Karpas-422 (cell line): Measurements from ENCODE around the gene SEZ6L. TPM values are rescaled to one million over a fixed set of nuclear protein-coding genes. Genes with fewer than 3 reads are reported as not detected.

Experiments
- DNase-seq: peaks from one replicate; pipeline ENCODE4 v3.0.0-alpha.2; 2015
- H2AFZ ChIP-seq: fragments of 200-600 bp; sonication (generic); 2 replicates; pipeline ENCODE4 v1.6.1; 2014; ENCODE audit warnings: antibody characterized with exemption, low read length, mixed read lengths
- H3K27ac ChIP-seq: fragments of 200-600 bp; sonication (generic); 2 replicates; pipeline ENCODE4 v1.5.1; 2014; ENCODE audit warnings: mild to moderate bottlenecking, low read length, moderate library complexity
- H3K27me3 ChIP-seq: fragments of 200-600 bp; sonication (generic); 2 replicates; pipeline ENCODE4 v1.6.1; 2014; ENCODE audit warnings: low read length, mixed read lengths
- H3K36me3 ChIP-seq: fragments of 200-600 bp; sonication (generic); 2 replicates; pipeline ENCODE4 v1.6.1; 2014; ENCODE audit warnings: low read length, mixed read lengths; ENCODE audit not compliant: insufficient read depth
- H3K4me1 ChIP-seq: fragments of 200-600 bp; sonication (generic); 2 replicates; pipeline ENCODE4 v1.6.1; 2014; ENCODE audit warnings: mild to moderate bottlenecking, low read length, mixed read lengths
- H3K4me2 ChIP-seq: fragments of 200-600 bp; sonication (generic); 2 replicates; pipeline ENCODE4 v1.6.1; 2014; ENCODE audit warnings: low read length, low read depth, mild to moderate bottlenecking; ENCODE audit not compliant: poor library complexity, severe bottlenecking
- H3K4me3 ChIP-seq: fragments of 200-600 bp; sonication (generic); 2 replicates; pipeline ENCODE4 v1.5.1; 2014; ENCODE audit warnings: mild to moderate bottlenecking, antibody characterized with exemption, low read length, mixed read lengths
- H3K79me2 ChIP-seq: fragments of 200-600 bp; sonication (generic); 2 replicates; pipeline ENCODE4 v1.6.1; 2014; ENCODE audit warnings: mild to moderate bottlenecking, low read length, mixed read lengths
- H3K9ac ChIP-seq: fragments of 200-600 bp; sonication (generic); 2 replicates; pipeline ENCODE4 v1.6.0; 2014; ENCODE audit warnings: low read length
- H3K9me2 ChIP-seq: fragments of 200-600 bp; sonication (generic), shearing (Covaris generic); replicated peaks from 2 replicates; pipeline ENCODE4 v1.6.0; 2014; ENCODE audit warnings: mild to moderate bottlenecking, low read length, moderate library complexity; ENCODE audit not compliant: insufficient read depth
- H3K9me3 ChIP-seq: fragments of 300-700, 200-600 bp; sonication (generic); 2 replicates; pipeline ENCODE4 v1.6.1; 2014; ENCODE audit warnings: low read length, mixed read lengths
- H4K20me1 ChIP-seq: fragments of 200-600 bp; sonication (generic); 2 replicates; pipeline ENCODE4 v1.6.1; 2014; ENCODE audit warnings: mild to moderate bottlenecking, antibody characterized with exemption, low read length, low read depth; ENCODE audit not compliant: insufficient read depth
- total RNA-seq: library from RNA; depleted of rRNA; stranded (reverse); fragments of >200 nt; shearing (Covaris generic); gene quantifications from 2 replicates; pipeline ENCODE4 v1.2.3, GENCODE V29; 2014; ENCODE audit warnings: low replicate concordance

SEZ6L gene
- total RNA-seq, 1 experiment from 2014 or later = 0.41 TPM

GRCh38 chr22:26336773-26337172 is 167.5 kb downstream of the SEZ6L start:
- Histone ChIP-seq H3K9me3 (no peaks in the 10 kb centered on the region), H3K4me3 (no peak overlapping the region), H3K36me3 (no peaks in the 10 kb centered on the region), H3K4me1 (no peaks in the 10 kb centered on the region), H3K4me2 (no peak overlapping the region), H3K79me2 (no peaks in the 10 kb centered on the region), H3K27me3 (no peaks in the 10 kb centered on the region), H3K9me2 (no peaks in the 10 kb centered on the region), H4K20me1 (no peaks in the 10 kb centered on the region), H3K9ac (no peak overlapping the region), H2AFZ (no peak overlapping the region), H3K27ac (no peak overlapping the region)
- DNase-seq = no peak

GRCh38 chr22:26339755-26340154 is 170.5 kb downstream of the SEZ6L start:
- Histone ChIP-seq H3K27ac (no peak overlapping the region), H4K20me1 (no peaks in the 10 kb centered on the region), H3K79me2 (no peaks in the 10 kb centered on the region), H3K4me3 (no peak overlapping the region), H3K36me3 (no peaks in the 10 kb centered on the region), H3K9me2 (no peaks in the 10 kb centered on the region), H2AFZ (no peak overlapping the region), H3K27me3 (no peaks in the 10 kb centered on the region), H3K9ac (no peak overlapping the region), H3K4me1 (no peaks in the 10 kb centered on the region), H3K4me2 (no peak overlapping the region), H3K9me3 (no peaks in the 10 kb centered on the region)
- no peak for DNase-seq

- H3K79me2 ChIP-seq = no peaks in the 10 kb centered on the region
- no peak overlapping the region for H3K4me3 ChIP-seq
- no peaks in the 10 kb centered on the region for H3K9me2 ChIP-seq
- no peak overlapping the region for H3K4me2 ChIP-seq
- no peak overlapping the region for H3K27ac ChIP-seq
- H3K9me3 ChIP-seq = no peaks in the 10 kb centered on the region
- no peaks in the 10 kb centered on the region for H3K4me1 ChIP-seq
- no peaks in the 10 kb centered on the region for H3K27me3 ChIP-seq
- H3K36me3 ChIP-seq = no peaks in the 10 kb centered on the region
- no peaks in the 10 kb centered on the region for H4K20me1 ChIP-seq
- no peak overlapping the region for H2AFZ ChIP-seq
- H3K9ac ChIP-seq = no peak overlapping the region
- no peak for DNase-seq
Measured at GRCh38 chr22:26342745-26343410, 173.6 kb downstream of the SEZ6L start.

GRCh38 chr22:26345496-26345895 is 176.2 kb downstream of the SEZ6L start:
- H3K27me3 ChIP-seq = no peaks in the 10 kb centered on the region
- no peaks in the 10 kb centered on the region for H3K9me3 ChIP-seq
- no peak overlapping the region for H3K4me2 ChIP-seq
- H3K27ac ChIP-seq = no peak overlapping the region
- H4K20me1 ChIP-seq = no peaks in the 10 kb centered on the region
- DNase-seq = no peak
- H3K79me2 ChIP-seq = no peaks in the 10 kb centered on the region
- H3K4me3 ChIP-seq = no peak overlapping the region
- no peaks in the 10 kb centered on the region for H3K9me2 ChIP-seq
- H3K4me1 ChIP-seq = no peaks in the 10 kb centered on the region
- no peaks in the 10 kb centered on the region for H3K36me3 ChIP-seq
- no peak overlapping the region for H3K9ac ChIP-seq
- no peak overlapping the region for H2AFZ ChIP-seq

- Histone ChIP-seq H3K79me2 (no peaks in the 10 kb centered on the region), H3K4me1 (no peaks in the 10 kb centered on the region), H3K36me3 (no peaks in the 10 kb centered on the region), H4K20me1 (no peaks in the 10 kb centered on the region), H3K9me2 (no peaks in the 10 kb centered on the region), H3K4me2 (no peak overlapping the region), H3K9me3 (no peaks in the 10 kb centered on the region), H3K27ac (no peak overlapping the region), H2AFZ (no peak overlapping the region), H3K4me3 (no peak overlapping the region), H3K9ac (no peak overlapping the region), H3K27me3 (no peaks in the 10 kb centered on the region)
- DNase-seq = no peak
Measured at GRCh38 chr22:26348810-26349526, 179.7 kb downstream of the SEZ6L start.

GRCh38 chr22:26354707-26355106 is 185.4 kb downstream of the SEZ6L start:
- Histone ChIP-seq H3K9me2 (no peaks in the 10 kb centered on the region), H2AFZ (no peak overlapping the region), H3K4me2 (no peak overlapping the region), H3K9ac (no peak overlapping the region), H3K79me2 (no peaks in the 10 kb centered on the region), H3K27me3 (no peaks in the 10 kb centered on the region), H3K36me3 (no peaks in the 10 kb centered on the region), H4K20me1 (no peaks in the 10 kb centered on the region), H3K9me3 (no peaks in the 10 kb centered on the region), H3K4me1 (no peaks in the 10 kb centered on the region), H3K27ac (no peak overlapping the region), H3K4me3 (no peak overlapping the region)
- no peak for DNase-seq

GRCh38 chr22:26357281-26357680 is 188.0 kb downstream of the SEZ6L start:
- Histone ChIP-seq H3K4me3 (no peak overlapping the region), H3K9me3 (no peaks in the 10 kb centered on the region), H2AFZ (no peak overlapping the region), H3K27me3 (no peaks in the 10 kb centered on the region), H3K36me3 (no peaks in the 10 kb centered on the region), H3K4me1 (peaks cover 9% of the 10 kb centered on the region), H3K9ac (no peak overlapping the region), H3K9me2 (no peaks in the 10 kb centered on the region), H3K27ac (no peak overlapping the region), H3K4me2 (no peak overlapping the region), H4K20me1 (no peaks in the 10 kb centered on the region), H3K79me2 (no peaks in the 10 kb centered on the region)
- no peak for DNase-seq

GRCh38 chr22:26357813-26358212 is 188.6 kb downstream of the SEZ6L start:
- H3K79me2 ChIP-seq = no peaks in the 10 kb centered on the region
- H4K20me1 ChIP-seq = no peaks in the 10 kb centered on the region
- H3K36me3 ChIP-seq = no peaks in the 10 kb centered on the region
- H3K4me3 ChIP-seq = no peak overlapping the region
- DNase-seq = no peak
- H3K4me2 ChIP-seq = no peak overlapping the region
- H3K27me3 ChIP-seq = no peaks in the 10 kb centered on the region
- H3K9ac ChIP-seq = no peak overlapping the region
- peaks cover 9% of the 10 kb centered on the region for H3K4me1 ChIP-seq
- H3K27ac ChIP-seq = no peak overlapping the region
- no peaks in the 10 kb centered on the region for H3K9me2 ChIP-seq
- H2AFZ ChIP-seq = no peak overlapping the region
- H3K9me3 ChIP-seq = no peaks in the 10 kb centered on the region
